GM18870 (cell line): ENCODE results near the gene ZNF496.

ENCODE experiments used
- ATAC-seq: cut with Tn5 transposase; IDR thresholded peaks from one replicate; pipeline ENCODE4 v1.9.1; 2021; ENCODE audit warnings: moderate library complexity; ENCODE audit not compliant: unreplicated experiment

ZNF496 gene

GRCh38 chr1:247329097-247329617 is 2.5 kb downstream of the ZNF496 start:
- ATAC-seq: no peak

DNA sequence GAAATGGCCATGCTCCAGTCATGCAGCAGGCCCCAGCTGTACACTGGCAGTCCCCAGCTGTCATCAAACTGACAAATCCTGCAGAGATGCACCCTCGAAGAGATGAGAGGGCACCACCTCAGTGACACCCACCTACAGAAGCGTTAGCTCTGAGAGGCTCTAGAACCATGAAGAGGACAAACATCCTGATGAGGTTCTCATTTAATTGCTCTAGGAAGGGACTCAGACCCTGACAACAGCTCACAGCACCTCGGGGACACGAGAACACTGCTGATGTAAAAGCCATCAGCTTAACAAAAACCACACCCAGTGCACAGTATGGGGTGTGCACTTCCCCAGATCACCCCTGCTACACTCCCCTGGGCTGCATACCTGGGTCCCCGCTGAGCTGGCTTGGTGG is 3.4 kb downstream of the ZNF496 start:
- no peak for ATAC-seq

DNA sequence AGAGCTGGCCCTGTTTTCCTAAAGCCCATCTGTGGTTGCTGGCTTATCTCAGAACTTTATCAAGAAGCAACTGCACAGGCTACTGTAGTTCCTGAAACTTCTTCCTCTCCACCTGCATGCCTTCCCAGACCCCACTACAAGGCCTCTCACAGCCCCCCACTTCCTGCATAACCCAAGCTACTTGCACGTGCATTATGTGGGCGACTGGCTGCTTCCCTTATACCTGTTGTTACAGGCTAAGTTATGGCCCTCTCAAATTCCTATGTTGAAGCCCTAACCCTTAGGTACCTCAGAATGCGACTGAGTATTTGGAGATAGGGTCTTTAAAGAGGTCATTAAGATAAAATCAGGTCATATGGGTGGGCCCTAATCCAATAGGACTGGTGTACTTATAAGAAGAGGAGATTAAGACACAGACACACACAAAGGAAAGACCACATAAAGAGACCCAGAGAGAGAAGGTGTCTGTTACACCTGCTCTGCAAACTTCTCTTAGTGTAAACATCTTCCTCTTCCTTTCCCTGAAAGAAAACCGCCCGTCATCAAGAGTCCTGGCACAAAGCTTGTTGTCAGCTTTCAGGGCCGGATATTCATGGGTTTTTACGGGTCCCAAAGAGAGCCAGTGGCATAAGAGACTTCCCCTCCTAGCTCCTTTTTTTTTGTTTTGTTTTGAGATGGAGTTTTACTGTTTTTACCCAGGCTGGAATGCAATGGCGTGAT is 5.1 kb downstream of the ZNF496 start:
- no peak for ATAC-seq

DNA sequence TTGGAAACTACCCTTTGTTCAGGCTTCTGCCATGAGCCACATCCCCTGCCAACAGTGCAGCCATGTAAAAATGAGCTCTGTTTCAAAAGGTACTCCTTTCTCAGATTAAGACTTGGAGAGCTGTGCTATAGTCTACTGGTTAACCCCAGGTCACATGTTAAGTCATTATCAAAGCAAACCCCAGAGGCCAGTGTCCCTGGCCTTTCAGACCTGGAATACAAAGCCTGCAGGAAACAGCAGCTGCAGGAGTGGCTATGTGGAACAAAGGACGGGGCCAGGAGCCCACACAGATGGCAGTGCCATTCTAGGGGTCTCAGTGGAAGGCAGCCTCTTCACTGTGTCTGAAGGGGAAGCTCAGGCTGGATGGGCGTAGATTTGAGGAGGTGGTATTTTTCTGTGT is 6.7 kb downstream of the ZNF496 start:
- ATAC-seq: no peak

GRCh38 chr1:247324204-247324787 is 7.4 kb downstream of the ZNF496 start:
- ATAC-seq: no peak

DNA sequence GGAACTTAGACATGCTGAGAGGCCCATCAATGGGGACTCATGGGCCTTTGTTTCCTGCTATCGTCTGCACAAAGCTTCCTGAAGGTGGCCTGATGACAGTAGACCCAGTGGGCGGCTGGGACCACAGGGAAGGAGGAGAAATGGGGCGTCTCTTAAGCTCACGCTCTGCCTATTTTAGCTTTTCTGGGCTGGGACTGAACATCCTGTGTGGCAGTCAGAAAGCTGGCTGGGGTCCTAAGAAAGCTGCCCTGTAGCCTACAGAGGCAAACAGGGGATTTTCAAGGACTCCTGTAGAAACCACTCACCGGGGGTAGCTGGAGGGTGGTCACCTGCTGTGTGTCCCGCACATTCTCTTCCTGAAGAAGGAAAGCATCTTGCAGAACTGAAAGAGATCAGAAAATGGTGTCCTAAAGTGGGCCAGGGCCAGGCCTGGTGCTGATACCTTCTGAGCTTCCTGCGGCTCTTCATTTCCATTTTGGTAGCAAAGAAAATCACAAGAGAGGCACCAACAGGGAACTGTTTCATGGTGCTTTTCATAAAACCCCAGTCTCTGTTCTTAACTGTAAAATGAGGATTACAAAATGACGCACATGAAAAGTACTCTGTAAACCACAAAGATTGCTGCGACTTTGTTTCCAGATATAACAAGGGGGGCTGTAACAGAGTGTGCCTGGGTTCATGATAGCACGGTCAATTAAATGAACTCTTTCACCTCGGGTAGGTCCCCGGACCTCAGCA is 8.6 kb downstream of the ZNF496 start:
- ATAC-seq: peak; percentile 39

DNA sequence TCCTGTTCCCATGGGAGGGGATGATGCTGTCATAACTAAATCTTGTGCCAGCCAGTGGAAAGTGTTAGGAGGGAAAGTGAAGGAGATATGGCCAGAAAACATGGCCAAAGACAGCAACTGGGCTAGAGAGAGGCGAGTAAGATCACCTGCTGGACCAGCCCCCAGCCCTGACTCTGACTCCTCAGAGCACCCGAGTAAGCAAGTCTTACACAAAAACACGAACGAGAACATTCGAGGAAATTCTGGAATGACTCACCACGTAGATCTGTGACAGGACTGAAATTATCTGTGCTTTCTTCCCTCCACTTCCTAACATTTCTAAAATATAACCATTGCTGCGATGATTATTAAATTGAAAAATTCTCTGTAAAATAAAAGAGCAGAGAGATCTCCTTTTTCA is 9.2 kb downstream of the ZNF496 start:
- ATAC-seq: peak; percentile 45

DNA sequence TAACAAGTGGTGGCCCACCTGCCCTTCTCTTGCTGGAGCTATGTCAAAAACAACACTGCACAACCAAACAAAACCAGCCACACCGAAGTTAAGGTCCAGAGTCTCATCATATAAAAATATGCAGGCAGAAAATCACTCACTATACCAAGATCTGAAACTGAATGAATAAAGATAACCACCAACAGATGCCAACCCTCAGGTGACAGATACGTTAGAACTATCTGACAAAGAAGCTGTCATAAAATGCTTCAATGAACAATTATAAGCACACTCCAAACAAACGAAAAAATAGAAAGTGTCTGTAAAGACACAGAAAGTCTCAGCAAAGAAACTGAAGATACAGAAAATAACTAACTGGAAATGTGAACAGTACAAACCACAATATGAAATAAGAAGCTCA is 14.0 kb downstream of the ZNF496 start:
- peak; percentile 43 for ATAC-seq

DNA sequence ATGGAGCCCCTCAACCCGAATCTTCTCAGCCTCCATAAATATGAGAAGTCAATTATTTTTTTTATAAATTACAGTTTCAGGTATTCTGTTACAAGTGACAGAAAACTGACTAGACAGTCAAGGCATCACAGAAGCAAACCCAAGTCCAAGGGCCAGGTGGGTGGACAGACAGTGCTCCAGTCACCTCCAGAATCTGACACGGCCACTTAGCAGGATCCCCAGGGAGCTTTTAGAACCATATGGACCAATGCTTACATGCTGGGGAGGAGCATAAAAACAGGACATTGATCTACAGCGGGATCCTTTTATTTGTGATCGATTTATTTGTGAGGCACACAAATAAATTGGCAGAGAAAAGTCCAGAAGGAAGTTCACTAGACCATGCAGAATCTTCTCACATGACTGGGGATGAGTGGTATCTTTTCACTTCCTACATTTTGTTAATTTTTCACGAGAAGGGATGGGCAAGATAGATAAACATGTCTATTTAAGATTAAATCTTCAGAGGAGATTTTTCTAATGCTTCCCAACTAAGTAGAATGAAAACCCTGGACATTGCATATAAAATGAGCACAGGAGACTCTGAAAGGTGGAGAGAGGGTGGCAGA is 15.0 kb downstream of the ZNF496 start:
- ATAC-seq: peak; percentile 35

DNA sequence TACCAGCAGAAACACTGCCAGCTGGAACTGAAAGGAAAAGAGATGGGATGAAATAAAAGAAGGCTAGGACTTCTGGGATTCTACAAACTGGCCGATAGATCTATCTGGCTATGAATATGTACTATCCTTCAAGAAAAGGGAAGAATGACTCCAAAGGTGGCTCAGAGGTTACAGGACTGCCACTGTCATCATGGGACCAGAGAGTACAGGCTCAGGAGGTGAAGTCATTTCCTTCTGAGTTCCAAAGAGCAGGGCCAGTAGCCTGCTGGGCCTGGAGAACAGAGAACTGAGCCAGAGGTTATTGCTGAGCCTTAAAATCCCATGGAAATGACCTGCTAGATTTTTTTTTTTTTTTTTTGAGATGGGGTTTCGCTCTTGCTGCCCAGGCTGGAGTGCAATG is 27.6 kb downstream of the ZNF496 start:
- no peak for ATAC-seq

DNA sequence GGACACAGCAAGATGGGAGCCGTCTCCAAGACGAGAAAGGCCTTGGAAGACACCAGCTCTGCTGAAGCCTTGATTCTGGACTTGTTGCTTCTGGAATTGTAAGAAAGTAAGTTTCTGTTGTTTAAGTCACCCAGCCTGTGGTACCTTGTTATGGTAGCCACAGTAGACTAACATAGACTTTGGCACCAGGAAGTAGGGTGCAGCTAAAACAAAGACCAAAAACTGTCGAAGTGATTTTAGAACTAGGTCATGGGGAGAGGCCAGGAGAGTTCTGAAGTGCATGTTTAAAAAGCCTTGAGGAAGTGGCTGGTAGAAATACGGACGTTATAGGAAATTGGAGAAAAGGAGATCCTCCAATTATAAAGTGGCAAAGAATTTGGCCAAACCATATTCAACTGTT is 28.5 kb downstream of the ZNF496 start:
- no peak for ATAC-seq

- no peak for ATAC-seq
Observed at GRCh38 chr1:247301176-247301540, 30.5 kb downstream of the ZNF496 start.

DNA sequence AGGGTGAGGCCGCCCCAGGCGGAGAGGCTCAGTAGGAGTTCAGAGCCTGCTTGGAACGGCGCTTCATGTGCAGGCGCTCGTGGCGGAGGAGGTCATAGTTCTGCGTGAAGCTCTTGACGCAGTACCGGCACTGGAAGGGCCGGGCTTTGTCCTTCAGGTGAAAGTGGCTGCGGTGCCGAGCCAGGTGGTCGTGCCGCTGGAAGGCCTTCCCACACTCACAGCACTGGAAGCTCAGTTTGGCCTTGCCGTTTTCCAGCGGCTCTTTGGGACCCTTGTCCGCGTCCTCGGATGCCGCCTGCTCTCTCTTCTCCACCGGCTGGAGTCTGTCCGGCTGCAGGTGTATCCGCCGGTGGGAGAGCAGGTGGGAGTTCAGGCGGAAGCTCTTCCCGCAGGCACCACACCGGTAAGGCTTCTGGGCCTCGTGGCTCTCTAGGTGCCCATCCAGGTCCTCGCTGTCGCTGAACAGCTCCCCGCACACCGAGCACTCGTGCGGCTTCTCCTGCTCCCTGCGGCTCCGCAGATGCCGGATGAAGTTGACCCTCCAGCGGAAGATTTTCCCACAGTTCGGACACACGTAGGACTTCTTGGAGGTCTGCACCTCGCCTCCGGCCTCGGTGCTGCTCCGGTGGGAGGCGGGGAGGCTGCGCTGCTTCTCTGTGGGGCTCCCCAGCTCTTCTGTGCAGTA is 31.0 kb downstream of the ZNF496 start:
- no peak for ATAC-seq

- no peak for ATAC-seq
Observed at GRCh38 chr1:247299723-247300381, 31.8 kb downstream of the ZNF496 start.

GRCh38 chr1:247298701-247299100 is 33.0 kb downstream of the ZNF496 start:
- no peak for ATAC-seq

- no peak for ATAC-seq
Observed at GRCh38 chr1:247298124-247298481, 33.6 kb downstream of the ZNF496 start.

GRCh38 chr1:247297263-247298123 is 34.2 kb downstream of the ZNF496 start:
- ATAC-seq: no peak

GRCh38 chr1:247296599-247297180 is 35.0 kb downstream of the ZNF496 start:
- no peak for ATAC-seq

DNA sequence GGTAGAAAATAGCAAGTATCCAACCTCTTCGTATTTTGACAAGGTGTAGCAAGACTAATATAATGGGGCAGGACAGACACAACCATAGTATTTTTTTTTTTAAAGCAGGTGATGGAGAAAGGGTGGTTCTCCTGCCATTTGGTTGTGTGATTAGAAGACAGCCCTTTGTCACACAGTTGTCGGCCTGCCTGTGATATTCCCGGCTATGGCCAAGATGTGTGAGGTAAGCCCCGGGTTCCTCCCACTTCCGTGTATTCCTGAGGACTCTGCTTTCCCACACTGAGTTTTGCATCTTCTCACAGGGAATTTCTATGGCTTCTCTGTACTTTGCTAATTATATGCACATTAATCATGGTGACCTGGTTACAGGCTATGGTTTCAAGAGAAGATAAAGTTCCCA is 35.9 kb downstream of the ZNF496 start:
- no peak for ATAC-seq
